Measurements from ENCODE around the gene APOL2. TPM values are rescaled to one million over a fixed set of nuclear protein-coding genes. Genes with fewer than 3 reads are reported as not detected.

The APOL2 gene
- total and polyA plus RNA-seq, 4 donors = 29.5 to 46.3 (median 35.3) TPM

- Histone ChIP-seq H3K4me1 (ENCODE audit: control insufficient read depth in 5 of 5, insufficient read depth in 5 of 5, low read length in 5 of 5) (peaks cover 0 to 12% (median 3%) of the 10 kb centered on the region in 5 donors), H3K4me3 (no peak overlapping the region), H3K27ac (ENCODE audit: low read depth in 1 of 2, low read length in 1 of 2) (no peak overlapping the region), H3K36me3 (ENCODE audit: control insufficient read depth in 4 of 4, insufficient read depth in 4 of 4, low read length in 4 of 4) (no peaks in the 10 kb centered on the region), H3K27me3 (ENCODE audit: control insufficient read depth in 3 of 3, insufficient read depth in 3 of 3, low read length in 2 of 3) (peaks cover 0 to 3% (median 0%) of the 10 kb centered on the region in 3 donors), H3K9ac (ENCODE audit: insufficient read depth in 1 of 2, low read length in 2 of 2) (no peak overlapping the region), H3K9me3 (ENCODE audit: control insufficient read depth in 4 of 4, insufficient read depth in 3 of 4, low read length in 3 of 4) (no peaks in the 10 kb centered on the region)
- ATAC-seq (ENCODE audit: insufficient read depth, low FRiP score) = no peak
- DNase-seq = no peak
- TF ChIP-seq CTCF (IDR thresholded peaks at IDR 0.05; ENCODE audit: control extremely low read depth, extremely low read depth) = no peak
- 80 to 84% methylated on average over 7 of the region's 7 CpGs for WGBS, 2 donors
Observed at GRCh38 chr22:36218648-36219193, 20.6 kb downstream of the APOL2 start.

GRCh38 chr22:36215981-36216380 is 23.3 kb downstream of the APOL2 start:
- H3K4me3 ChIP-seq = no peak overlapping the region
- H3K27ac ChIP-seq (ENCODE audit: low read depth in 1 of 2, low read length in 1 of 2) = no peak overlapping the region
- no peak overlapping the region for H3K9ac ChIP-seq (ENCODE audit: insufficient read depth in 1 of 2, low read length in 2 of 2)
- H3K4me1 ChIP-seq (ENCODE audit: control insufficient read depth in 5 of 5, insufficient read depth in 5 of 5, low read length in 5 of 5) = peaks cover 0 to 11% (median 2%) of the 10 kb centered on the region in 5 donors
- H3K9me3 ChIP-seq (ENCODE audit: control insufficient read depth in 4 of 4, insufficient read depth in 3 of 4, low read length in 3 of 4) = no peaks in the 10 kb centered on the region
- no peaks in the 10 kb centered on the region for H3K36me3 ChIP-seq (ENCODE audit: control insufficient read depth in 4 of 4, insufficient read depth in 4 of 4, low read length in 4 of 4)
- ATAC-seq (ENCODE audit: insufficient read depth, low FRiP score) (no peak), DNase-seq (no peak)
- TF ChIP-seq CTCF (IDR thresholded peaks at IDR 0.05; ENCODE audit: control extremely low read depth, extremely low read depth) = no peak
- H3K27me3 ChIP-seq (ENCODE audit: control insufficient read depth in 3 of 3, insufficient read depth in 3 of 3, low read length in 2 of 3) = peaks cover 0 to 3% (median 0%) of the 10 kb centered on the region in 3 donors
- 80 to 84% methylated on average over 2 of the region's 2 CpGs for WGBS, 2 donors

- Histone ChIP-seq H3K27ac (ENCODE audit: low read depth in 1 of 2, low read length in 1 of 2) (peak overlapping the region in 1 of 2 donors; percentile 48), H3K27me3 (ENCODE audit: control insufficient read depth in 3 of 3, insufficient read depth in 3 of 3, low read length in 2 of 3) (no peaks in the 10 kb centered on the region), H3K9me3 (ENCODE audit: control insufficient read depth in 4 of 4, insufficient read depth in 3 of 4, low read length in 3 of 4) (no peaks in the 10 kb centered on the region), H3K9ac (ENCODE audit: insufficient read depth in 1 of 2, low read length in 2 of 2) (no peak overlapping the region), H3K4me3 (no peak overlapping the region), H3K36me3 (ENCODE audit: control insufficient read depth in 4 of 4, insufficient read depth in 4 of 4, low read length in 4 of 4) (no peaks in the 10 kb centered on the region), H3K4me1 (ENCODE audit: control insufficient read depth in 5 of 5, insufficient read depth in 5 of 5, low read length in 5 of 5) (peaks cover 0 to 12% (median 4%) of the 10 kb centered on the region in 5 donors)
- peak; percentile 34 to 74 (median 52) for DNase-seq
- WGBS, 2 donors = 66 to 76% methylated on average over 4 of the region's 4 CpGs
- TF ChIP-seq CTCF (IDR thresholded peaks at IDR 0.05; ENCODE audit: control extremely low read depth, extremely low read depth) = no peak
- peak; percentile 11 for ATAC-seq (ENCODE audit: insufficient read depth, low FRiP score)
Observed at GRCh38 chr22:36213586-36213985, 25.7 kb downstream of the APOL2 start.

- H3K9me3 ChIP-seq (ENCODE audit: control insufficient read depth in 4 of 4, insufficient read depth in 3 of 4, low read length in 3 of 4) = no peaks in the 10 kb centered on the region
- no peak for DNase-seq
- no peaks in the 10 kb centered on the region for H3K36me3 ChIP-seq (ENCODE audit: control insufficient read depth in 4 of 4, insufficient read depth in 4 of 4, low read length in 4 of 4)
- H3K4me3 ChIP-seq = no peak overlapping the region
- TF ChIP-seq CTCF (IDR thresholded peaks at IDR 0.05; ENCODE audit: control extremely low read depth, extremely low read depth) = no peak
- H3K9ac ChIP-seq (ENCODE audit: insufficient read depth in 1 of 2, low read length in 2 of 2) = no peak overlapping the region
- peaks cover 0 to 12% (median 4%) of the 10 kb centered on the region in 5 donors for H3K4me1 ChIP-seq (ENCODE audit: control insufficient read depth in 5 of 5, insufficient read depth in 5 of 5, low read length in 5 of 5)
- H3K27ac ChIP-seq (ENCODE audit: low read depth in 1 of 2, low read length in 1 of 2) = peak overlapping the region in 1 of 2 donors; percentile 48
- H3K27me3 ChIP-seq (ENCODE audit: control insufficient read depth in 3 of 3, insufficient read depth in 3 of 3, low read length in 2 of 3) = no peaks in the 10 kb centered on the region
- ATAC-seq (ENCODE audit: insufficient read depth, low FRiP score) = no peak
Observed at GRCh38 chr22:36212901-36213300, 26.4 kb downstream of the APOL2 start.
